ENCODE data around the gene SCFD2.
"Not testable (repeated sequence)": the region's sequence is repeated elsewhere in the genome, so short reads cannot be mapped to it uniquely, and the experiment has no call there.

The SCFD2 gene

GRCh38 chr4:53040851-53041250 is 325.0 kb downstream of the SCFD2 start:
- no peak for DNase-seq

- no peak for DNase-seq
Observed at GRCh38 chr4:53040459-53040815, 325.4 kb downstream of the SCFD2 start.

GRCh38 chr4:53039741-53040458 is 326.0 kb downstream of the SCFD2 start:
- no peak for DNase-seq

- DNase-seq, result no peak
Observed at GRCh38 chr4:53037892-53038291, 328.0 kb downstream of the SCFD2 start.

GRCh38 chr4:53032908-53033307 is 333.0 kb downstream of the SCFD2 start:
- not testable (repeated sequence) for DNase-seq

- DNase-seq, result no peak
Observed at GRCh38 chr4:53026233-53026632, 339.6 kb downstream of the SCFD2 start.

GRCh38 chr4:53023677-53024299 is 342.1 kb downstream of the SCFD2 start:
- DNase-seq, result no peak

- DNase-seq, result no peak
Observed at GRCh38 chr4:53022513-53023100, 343.3 kb downstream of the SCFD2 start.

- DNase-seq, result no peak
Observed at GRCh38 chr4:53021754-53022512, 343.9 kb downstream of the SCFD2 start.

- no peak for DNase-seq
Observed at GRCh38 chr4:53019485-53020382, 346.1 kb downstream of the SCFD2 start.

- DNase-seq, result no peak
Observed at GRCh38 chr4:53018471-53018870, 347.4 kb downstream of the SCFD2 start.

- DNase-seq, result no peak
Observed at GRCh38 chr4:53016099-53016820, 349.6 kb downstream of the SCFD2 start.

- DNase-seq, result no peak
Observed at GRCh38 chr4:53015681-53016080, 350.2 kb downstream of the SCFD2 start.

GRCh38 chr4:53014881-53015280 is 351.0 kb downstream of the SCFD2 start:
- DNase-seq, result no peak

GRCh38 chr4:53013873-53014775 is 351.7 kb downstream of the SCFD2 start:
- no peak for DNase-seq

- DNase-seq, result no peak
Observed at GRCh38 chr4:53012738-53013137, 353.1 kb downstream of the SCFD2 start.

GRCh38 chr4:53011259-53011905 is 354.5 kb downstream of the SCFD2 start:
- DNase-seq, result no peak

GRCh38 chr4:53010318-53010717 is 355.5 kb downstream of the SCFD2 start:
- no peak for DNase-seq

- no peak for DNase-seq
Observed at GRCh38 chr4:53009824-53010223, 356.0 kb downstream of the SCFD2 start.

GRCh38 chr4:53007024-53007423 is 358.8 kb downstream of the SCFD2 start:
- no peak for DNase-seq
